HepG2 (cell line): ENCODE results near the gene PSMD8. TPM values are rescaled to one million over a fixed set of nuclear protein-coding genes. Genes with fewer than 3 reads are reported as not detected.
A peak's percentile ranks its signal among the peaks of the same experiment; 100 is the strongest.
"Not testable (repeated sequence)": the region's sequence is repeated elsewhere in the genome, so short reads cannot be mapped to it uniquely, and the experiment has no call there.

Experiments
- ATAC-seq: fragments of 200-7000 bp; cut with Tn5 transposase; 3 replicates; pipeline ENCODE4 v1.9.1; 2020; ENCODE audit warnings: mild to moderate bottlenecking, moderate library complexity
- BruUV-seq: library from RNA; stranded (reverse); fragments of 400-500 nt; replicated peaks from 2 replicates; lab custom pipeline; 2021; lab: Mats Ljungman, UMichigan
- CTCF ChIA-PET: fragments of 300-600 bp; formaldehyde crosslinking; extraction: SDS; loops from one replicate; lab custom pipeline; 2021; ENCODE audit warnings: low total read pairs, inconsistent platforms, low intra/inter-chr PET ratio; lab: Yijun Ruan, JAX
- POLR2A ChIA-PET: fragments of 350-600 bp; sonication (Branson Sonifier 250); formaldehyde crosslinking; loops from one replicate; lab custom pipeline; 2020; ENCODE audit warnings: antibody characterized with exemption, inconsistent platforms; lab: Yijun Ruan, JAX
- DNase-seq: peaks from one replicate; pipeline ENCODE4 v3.0.0-alpha.2; 2015; ENCODE audit warnings: low spot score
- FAIRE-seq: peaks from 3 replicates; lab custom pipeline; 2011; peaks lifted over from hg19 to GRCh38; lab: Jason Lieb, UNC
- H2AFZ ChIP-seq: one replicate; pipeline ENCODE4 v1.6.1; 2011; ENCODE audit warnings: low read length, inconsistent platforms
- H3K27ac ChIP-seq: fragments of 300-600 bp; 3 replicates; pipeline ENCODE4 v1.8.0; 2011; ENCODE audit warnings: mixed run types, mild to moderate bottlenecking, mixed read lengths, low read length, inconsistent platforms; ENCODE audit not compliant: insufficient read depth; ENCODE audit errors: extremely low read length
- H3K27me3 ChIP-seq, 2 experiments: fragments of 200-600 bp in 1 of 2; 2 replicates in 1 of 2; 3 replicates in 1 of 2; pipeline versions ENCODE4 v1.6.0 to v1.8.0; 2011; ENCODE audit warnings: low read length in 2 of 2, mild to moderate bottlenecking in 2 of 2, moderate library complexity in 2 of 2, inconsistent platforms in 1 of 2; ENCODE audit not compliant: insufficient read depth in 2 of 2, control insufficient read depth in 1 of 2
- H3K36me3 ChIP-seq, 2 experiments: fragments of 200-600 bp in 1 of 2; replicated peaks in 1 of 2; 2 replicates in 1 of 2; 3 replicates in 1 of 2; pipeline versions ENCODE4 v1.5.1 to v1.8.0; 2011; ENCODE audit warnings: low read length in 2 of 2, inconsistent platforms in 1 of 2; ENCODE audit not compliant: insufficient read depth in 2 of 2, control insufficient read depth in 1 of 2
- H3K4me1 ChIP-seq: 2 replicates; pipeline ENCODE4 v1.5.1; 2012; ENCODE audit warnings: low read length, inconsistent platforms; ENCODE audit not compliant: insufficient read depth
- H3K4me2 ChIP-seq: 2 replicates; pipeline ENCODE4 v1.6.0; 2011; ENCODE audit warnings: low read depth, low read length, inconsistent platforms
- H3K4me3 ChIP-seq, 3 experiments: fragments of 200-600 bp in 1 of 3; sonication (generic), shearing (Covaris generic) in 1 of 3; replicated peaks in 1 of 3; 2 replicates each; pipeline ENCODE4 v1.5.1; 2011 to 2016; ENCODE audit warnings: low read length in 3 of 3, inconsistent platforms in 2 of 3, low read depth in 2 of 3, mild to moderate bottlenecking in 2 of 3, control low read depth in 1 of 3, mixed read lengths in 1 of 3; ENCODE audit not compliant: insufficient read depth in 1 of 3
- H3K79me2 ChIP-seq: one replicate; pipeline ENCODE4 v1.6.1; 2011; ENCODE audit warnings: low read length, inconsistent platforms; ENCODE audit not compliant: insufficient read depth
- H3K9ac ChIP-seq: 2 replicates; pipeline ENCODE4 v1.6.0; 2011; ENCODE audit warnings: mild to moderate bottlenecking, low read depth, low read length, inconsistent platforms; ENCODE audit not compliant: insufficient read depth
- H3K9me3 ChIP-seq: 2 replicates; pipeline ENCODE4 v1.5.1; 2012; ENCODE audit warnings: mild to moderate bottlenecking, low read length
- H4K20me1 ChIP-seq: 2 replicates; pipeline ENCODE4 v1.6.0; 2011; ENCODE audit warnings: inconsistent platforms, mild to moderate bottlenecking, low read length, moderate library complexity; ENCODE audit not compliant: insufficient read depth
- CBFB ChIP-seq: sonication (generic); formaldehyde crosslinking; IDR thresholded peaks from 2 replicates; pipeline ENCODE4 v1.4.0; 2020; ENCODE audit warnings: missing genetic modification reagents
- CHD4 ChIP-seq: fragments of 200-600 bp; sonication (generic); IDR thresholded peaks from 2 replicates; pipeline ENCODE4 v1.7.0; 2017; ENCODE audit warnings: mild to moderate bottlenecking, low read length, borderline replicate concordance
- ELK4 ChIP-seq: sonication (generic); formaldehyde crosslinking; IDR thresholded peaks from 2 replicates; pipeline ENCODE4 v1.9.0; 2021; ENCODE audit warnings: missing genetic modification reagents, borderline replicate concordance
- HNRNPH1 ChIP-seq: fragments of 200-400 bp; formaldehyde crosslinking; optimal IDR thresholded peaks from 2 replicates; pipeline ENCODE3; 2017; ENCODE audit warnings: mild to moderate bottlenecking, low read depth, low read length
- NR2F6 ChIP-seq, 2 experiments: IDR thresholded peaks; 2 replicates each; pipeline ENCODE4 v1.6.1; 2016; ENCODE audit warnings: antibody characterized with exemption in 1 of 2, mild to moderate bottlenecking in 1 of 2
- REPIN1 ChIP-seq: sonication (generic); formaldehyde crosslinking; IDR thresholded peaks from 2 replicates; pipeline ENCODE4 v1.8.0; 2022; ENCODE audit warnings: missing genetic modification reagents, low read depth, mild to moderate bottlenecking, borderline replicate concordance
- RXRB ChIP-seq: IDR thresholded peaks from 2 replicates; pipeline ENCODE4 v1.6.1; 2016; ENCODE audit warnings: borderline replicate concordance, missing genetic modification reagents, missing compliant biosample characterization
- XRCC5 ChIP-seq: fragments of 200-400 bp; formaldehyde crosslinking; optimal IDR thresholded peaks from 2 replicates; pipeline ENCODE3; 2017; ENCODE audit warnings: mild to moderate bottlenecking, low read length
- YEATS2 ChIP-seq: sonication (generic); formaldehyde crosslinking; IDR thresholded peaks from 2 replicates; pipeline ENCODE4 v1.4.0; 2020; ENCODE audit warnings: missing genetic modification reagents, borderline replicate concordance
- ZBTB25 ChIP-seq: IDR thresholded peaks from 2 replicates; pipeline ENCODE4 v1.6.1; 2018; ENCODE audit warnings: missing genetic modification reagents
- ZBTB49 ChIP-seq: sonication (generic); formaldehyde crosslinking; IDR thresholded peaks from 2 replicates; pipeline ENCODE4 v1.4.0; 2020; ENCODE audit warnings: missing genetic modification reagents, borderline replicate concordance
- ZNF160 ChIP-seq: sonication (generic); formaldehyde crosslinking; IDR thresholded peaks from 2 replicates; pipeline ENCODE4 v1.8.0; 2022; ENCODE audit warnings: mild to moderate bottlenecking, inconsistent platforms, missing genetic modification reagents
- ZNF292 ChIP-seq: sonication (generic); formaldehyde crosslinking; IDR thresholded peaks from 2 replicates; pipeline ENCODE4 v1.8.1; 2022; ENCODE audit warnings: mild to moderate bottlenecking, low read depth, missing genetic modification reagents, borderline replicate concordance
- ZNF383 ChIP-seq: sonication (generic); formaldehyde crosslinking; IDR thresholded peaks from 2 replicates; pipeline ENCODE4 v1.4.0; 2020; ENCODE audit warnings: missing genetic modification reagents, mild to moderate bottlenecking, borderline replicate concordance
- WGBS: methylation state at CpG from one replicate; pipeline ENCODE4 v1.1.6; 2017; ENCODE audit warnings: low lambda C conversion rate; 5-methylcytosine and 5-hydroxymethylcytosine counted together
- in situ Hi-C: cut with HindIII; loops from 2 replicates; pipeline ENCODE4 v1.10.0; 2017; ENCODE audit warnings: low pct_unique_long_range_greater_than_20kb; ENCODE audit not compliant: extremely low pct_ligation_motif_present
- intact Hi-C: fragments of 100-400 bp; cut with micrococcal nuclease; formaldehyde crosslinking; loops from one replicate; pipeline ENCODE4 v1.10.0; 2022; ENCODE audit not compliant: unreplicated experiment
- polyA plus RNA-seq, 8 experiments: library from polyadenylated mRNA; depleted of rRNA in 3 of 8; stranded (reverse) in 7 of 8; unstranded in 1 of 8; fragments of >200 nt; fragmentation: Illumina TruSeq in 4 of 8; extraction: Trizol in 4 of 8; gene quantifications; 2 replicates each; pipeline versions ENCODE4 v1.2.1 to v1.2.3, GENCODE V29; 2011 to 2016; ENCODE audit warnings: low read depth in 4 of 8, missing spikeins in 1 of 8, mixed read lengths in 1 of 8; ENCODE audit not compliant: insufficient read depth in 1 of 8
- total RNA-seq, 5 experiments: library from RNA; depleted of rRNA; stranded (reverse); fragments of >200 nt; fragmentation: Illumina TruSeq; extraction: Trizol; gene quantifications; 2 replicates each; pipeline ENCODE4 v1.2.3, GENCODE V29; 2016; ENCODE audit warnings: low read depth in 1 of 5

Gene PSMD8
- total and polyA plus RNA-seq, 2 of the 13 experiments (the other 11 are each of a cell fraction or from before 2014, with no cell fraction given), result 162 to 296 TPM

GRCh38 chr19:38339011-38339410, 35.4 kb upstream of the PSMD8 start:
- POLR2A ChIA-PET, result interaction anchor here (1.7 kb wide), 1 partner anchor 35 kb away, joined by 4 read pairs; the partner anchor contains the start of gene PSMD8
- CTCF ChIA-PET, in situ Hi-C loops, BruUV-seq, H3K9ac ChIP-seq, H3K4me2 ChIP-seq, FAIRE-seq, H3K79me2 ChIP-seq, intact Hi-C loops, DNase-seq, H3K27ac ChIP-seq, ATAC-seq, H3K27me3 ChIP-seq, H3K9me3 ChIP-seq, H4K20me1 ChIP-seq, H3K4me1 ChIP-seq, H2AFZ ChIP-seq, H3K36me3 ChIP-seq, H3K4me3 ChIP-seq: not testable (repeated sequence)
- TF ChIP-seq NR2F6 (IDR thresholded peaks at IDR 0.05) (0 out of 2 replicates have a peak, but pooled peaks have one; percentile 20), NR2F6 (CRISPR knock-in tag; IDR thresholded peaks at IDR 0.05) (0 out of 2 replicates have a peak, but pooled peaks have one; percentile 17)
- 36% methylated on average over 4 of the region's 4 CpGs for WGBS

- FAIRE-seq, result no peak
- Histone ChIP-seq H3K4me1 (peaks cover 10% of the 10 kb centered on the region), H4K20me1 (no peaks in the 10 kb centered on the region), H2AFZ (no peak overlapping the region), H3K4me3 (no peak overlapping the region), H3K36me3 (no peaks in the 10 kb centered on the region), H3K9me3 (no peaks in the 10 kb centered on the region), H3K79me2 (no peaks in the 10 kb centered on the region), H3K9ac (no peak overlapping the region), H3K4me2 (no peak overlapping the region), H3K27ac (no peak overlapping the region), H3K27me3 (no peaks in the 10 kb centered on the region)
- BruUV-seq, result no TSS peak
- in situ Hi-C loops, result no loop called here
- 77% methylated on average over 2 of the region's 2 CpGs for WGBS
- no peak for ATAC-seq
- DNase-seq, result no peak
- ChIA-PET CTCF (no interaction called here), POLR2A (no interaction called here)
- intact Hi-C loops, result no loop called here
- TF ChIP-seq ELK4 (CRISPR knock-in tag) (no peak), ZNF160 (CRISPR knock-in tag) (no peak), XRCC5 (no peak), ZNF383 (CRISPR knock-in tag) (no peak), ZBTB49 (CRISPR knock-in tag) (no peak), HNRNPH1 (no peak), CHD4 (no peak), ZNF292 (CRISPR knock-in tag) (no peak), ZBTB25 (CRISPR knock-in tag) (no peak), YEATS2 (no peak), RXRB (CRISPR knock-in tag) (no peak), CBFB (no peak), REPIN1 (CRISPR knock-in tag) (no peak)
Observed at GRCh38 chr19:38340927-38341326, 33.4 kb upstream of the PSMD8 start.
